Spleen (tissue), 7 donors: ENCODE data around the gene TBCC.
"Not testable (repeated sequence)": the region's sequence is repeated elsewhere in the genome, so short reads cannot be mapped to it uniquely, and the experiment has no call there.

ENCODE experiments used
- POLR2AphosphoS5 ChIP-seq, 3 donors: sonication (generic); formaldehyde crosslinking; IDR thresholded peaks; one replicate each; pipeline ENCODE4 v1.5.1; 2017; ENCODE audit warnings: antibody characterized with exemption in 3 of 3
- TF ChIP-seq, protein P1 (sequence below), 11 experiments: fragments of 200-600 bp in 7 of 11; fragments of 450-650 bp in 4 of 11; sonication (generic) in 4 of 11; IDR thresholded peaks in 8 of 11; conservative IDR thresholded peaks in 3 of 11; 1 replicate in 7 of 11; 2 replicates in 4 of 11; pipeline versions ENCODE4 v1.4.0 to v1.8.0; 2016 to 2021; ENCODE audit warnings: antibody characterized with exemption in 11 of 11, inconsistent platforms in 4 of 11, mild to moderate bottlenecking in 1 of 11
- donor health status: DM: no; HTN: no; CAD: no; lungs with moderate emphysema.
- donor health status: DM: no; HTN: no; CAD: no.
- donor health status: DM: no; HTN: no; CAD: no.

DNA sequence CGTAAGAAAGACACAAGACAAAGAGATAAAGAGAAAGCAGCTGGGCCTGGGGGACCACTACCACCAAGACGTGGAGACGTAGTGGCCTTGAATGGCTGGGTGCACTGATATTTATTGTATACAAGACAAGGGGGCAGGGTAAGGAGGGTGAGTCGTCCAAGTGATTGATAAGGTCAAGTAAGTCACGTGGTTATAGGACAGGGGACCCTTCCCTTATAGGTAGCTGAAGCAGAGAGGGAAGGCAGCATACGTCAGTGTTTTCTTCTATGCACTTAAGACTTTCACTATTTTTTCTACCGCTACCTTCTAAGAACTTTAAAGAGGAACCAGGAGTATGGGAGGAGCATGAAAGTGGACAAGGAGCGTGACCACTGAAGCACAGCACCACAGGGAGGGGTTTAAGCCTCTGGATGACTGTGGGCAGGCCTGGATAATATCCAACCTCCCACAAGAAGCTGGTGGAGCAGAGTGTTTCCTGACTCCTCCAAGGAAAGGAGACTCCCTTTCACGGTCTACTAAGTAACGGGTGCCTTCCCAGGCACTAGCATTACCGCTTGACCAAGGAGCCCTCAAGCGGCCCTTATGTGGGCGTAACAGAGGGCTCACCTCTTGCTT is 11.9 kb downstream of the TBCC start:
- TF ChIP-seq, protein P1, sequence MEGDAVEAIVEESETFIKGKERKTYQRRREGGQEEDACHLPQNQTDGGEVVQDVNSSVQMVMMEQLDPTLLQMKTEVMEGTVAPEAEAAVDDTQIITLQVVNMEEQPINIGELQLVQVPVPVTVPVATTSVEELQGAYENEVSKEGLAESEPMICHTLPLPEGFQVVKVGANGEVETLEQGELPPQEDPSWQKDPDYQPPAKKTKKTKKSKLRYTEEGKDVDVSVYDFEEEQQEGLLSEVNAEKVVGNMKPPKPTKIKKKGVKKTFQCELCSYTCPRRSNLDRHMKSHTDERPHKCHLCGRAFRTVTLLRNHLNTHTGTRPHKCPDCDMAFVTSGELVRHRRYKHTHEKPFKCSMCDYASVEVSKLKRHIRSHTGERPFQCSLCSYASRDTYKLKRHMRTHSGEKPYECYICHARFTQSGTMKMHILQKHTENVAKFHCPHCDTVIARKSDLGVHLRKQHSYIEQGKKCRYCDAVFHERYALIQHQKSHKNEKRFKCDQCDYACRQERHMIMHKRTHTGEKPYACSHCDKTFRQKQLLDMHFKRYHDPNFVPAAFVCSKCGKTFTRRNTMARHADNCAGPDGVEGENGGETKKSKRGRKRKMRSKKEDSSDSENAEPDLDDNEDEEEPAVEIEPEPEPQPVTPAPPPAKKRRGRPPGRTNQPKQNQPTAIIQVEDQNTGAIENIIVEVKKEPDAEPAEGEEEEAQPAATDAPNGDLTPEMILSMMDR (IDR thresholded peaks at IDR 0.05 in 8 of 11, conservative IDR thresholded peaks at IDR 0.05 in 3 of 11), result not testable (repeated sequence)
- not testable (repeated sequence) for TF ChIP-seq POLR2AphosphoS5 (IDR thresholded peaks at IDR 0.05)
